Activated T-helper 1 cell treated with anti-CD3 and anti-CD28 coated beads, Interleukin-2, amount 50 U/mL, for 16 hours (primary cell): ENCODE results near the gene CCM2L.
A peak's percentile ranks its signal among the peaks of the same experiment; 100 is the strongest.

ENCODE experiments used
- DNase-seq, 2 donors: peaks; one replicate each; pipeline ENCODE4 v3.0.0-alpha.2; 2020; ENCODE audit warnings: low read depth in 1 of 2, low spot score in 1 of 2

Gene CCM2L

DNA sequence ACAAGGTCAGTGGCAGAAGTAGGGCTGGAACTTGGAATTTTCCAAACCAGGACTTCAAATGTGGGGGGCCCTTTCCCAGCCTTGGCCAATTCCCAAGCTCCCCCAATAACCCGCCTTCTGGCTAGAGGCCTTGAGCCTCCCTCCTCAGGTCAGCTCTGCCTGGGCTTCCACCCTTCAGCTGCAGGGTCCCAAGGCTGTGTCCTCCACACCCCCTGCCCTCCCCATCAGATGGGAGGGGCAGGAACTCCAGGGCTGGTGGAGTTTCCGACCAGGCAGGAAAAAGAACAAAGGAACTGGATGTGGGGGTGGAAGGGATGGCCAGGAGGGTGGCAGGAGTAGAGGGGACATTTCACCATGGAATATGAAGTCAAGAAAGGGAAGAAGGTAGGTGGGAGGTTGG is at the start of gene CCM2L:
CCM2L (plus strand) TSS at position 338 of the 400 bp plus-strand sequence; CDS start at position 355, 17 bp downstream.
- no peak for DNase-seq

DNA sequence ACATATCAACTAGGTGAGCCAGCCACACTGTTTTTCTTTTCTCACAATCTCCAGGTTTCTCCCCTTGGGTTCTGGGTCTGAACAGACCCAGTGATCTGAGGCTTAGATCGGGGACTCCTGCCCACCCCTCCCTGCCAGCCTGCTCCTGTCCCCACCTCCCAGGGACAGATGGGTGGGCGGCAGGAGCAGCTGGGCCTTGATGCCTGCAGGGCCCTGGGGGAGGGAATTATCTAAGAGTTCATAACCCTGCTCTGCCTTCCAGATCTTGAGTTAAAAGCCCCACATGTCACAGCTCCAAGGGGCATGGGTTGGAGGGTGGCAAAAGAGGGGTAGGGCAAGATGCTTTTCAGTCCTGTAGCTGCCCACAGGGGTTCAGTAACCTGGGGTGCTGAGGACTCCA is 47.5 kb upstream of the CCM2L start:
- no peak for DNase-seq

DNA sequence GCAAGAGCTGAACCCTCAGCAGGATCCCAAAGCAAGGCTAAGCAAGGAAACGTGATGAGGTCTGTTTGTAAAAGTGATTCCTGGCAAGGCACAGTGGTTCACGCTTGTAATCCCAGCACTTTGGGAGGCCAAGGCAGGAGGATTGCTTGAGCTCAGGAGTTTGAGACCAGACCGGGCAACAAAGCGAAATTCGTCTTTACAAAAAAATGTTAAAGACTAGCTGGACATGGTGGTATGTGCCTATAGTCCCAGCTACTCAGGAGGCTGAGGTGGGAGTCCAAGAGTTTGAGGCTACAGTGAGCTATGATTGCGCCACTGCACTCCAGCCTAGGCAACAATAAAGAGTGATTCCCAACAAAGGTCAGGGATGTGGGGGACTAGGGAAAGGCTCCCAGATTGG is 46.3 kb upstream of the CCM2L start:
- no peak for DNase-seq

DNA sequence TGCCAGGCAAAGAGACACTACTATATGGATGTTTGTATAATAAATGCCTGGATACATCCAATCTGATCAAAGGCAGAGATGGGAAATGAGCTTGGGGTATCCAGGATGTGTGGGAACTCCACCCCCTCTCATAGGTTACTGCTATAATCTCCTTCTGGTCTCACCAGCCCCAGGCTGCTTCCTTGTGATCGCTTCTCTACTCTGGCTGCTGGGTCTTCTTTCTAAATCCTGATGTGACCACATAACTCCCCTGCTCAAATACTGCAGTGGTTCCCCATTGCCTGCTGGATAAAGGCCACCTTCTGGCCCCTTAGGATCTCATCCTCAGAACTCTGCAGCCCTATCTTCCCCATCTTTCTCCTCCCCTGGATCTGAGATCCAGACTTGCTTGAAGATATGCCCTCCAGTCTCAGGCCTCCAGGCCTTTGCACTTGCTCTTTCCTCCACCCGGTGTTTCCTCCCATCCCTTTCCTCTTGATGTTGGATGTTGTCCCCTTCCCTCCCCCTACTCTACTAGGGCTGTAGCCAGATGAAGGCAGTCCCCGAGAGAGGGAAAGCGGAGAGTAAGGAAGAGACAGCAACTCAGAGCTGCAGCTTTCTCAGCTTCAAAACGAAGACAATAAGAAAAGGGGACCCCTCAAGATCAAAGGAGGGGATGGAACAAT is 43.1 kb upstream of the CCM2L start:
- no peak for DNase-seq

DNA sequence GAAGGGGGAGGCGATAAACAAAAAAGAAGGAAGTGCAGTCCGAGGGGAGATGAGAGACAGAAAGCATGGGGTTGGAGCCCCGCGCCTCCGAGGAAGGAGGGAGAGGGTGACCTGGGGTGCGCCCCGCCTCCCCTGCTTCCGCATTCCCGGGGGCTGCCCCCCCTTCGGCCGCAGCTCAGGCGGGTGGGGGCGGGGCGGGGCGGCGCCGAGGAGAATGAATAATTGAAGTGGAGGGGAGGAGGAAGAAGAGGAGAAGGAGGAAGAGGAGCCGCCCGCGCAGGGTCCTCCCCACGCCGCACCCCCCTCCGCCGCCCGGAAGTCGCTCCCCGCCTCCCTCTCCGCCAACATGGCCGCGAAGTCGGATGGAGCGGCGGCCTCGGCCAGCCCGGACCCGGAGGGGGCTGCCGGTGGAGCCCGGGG is 42.4 kb upstream of the CCM2L start, which contains the start of gene XKR7:
XKR7 (plus strand) TSS at position 322 of the 420 bp plus-strand sequence; CDS start at position 347, 25 bp downstream.
- DNase-seq: no peak

DNA sequence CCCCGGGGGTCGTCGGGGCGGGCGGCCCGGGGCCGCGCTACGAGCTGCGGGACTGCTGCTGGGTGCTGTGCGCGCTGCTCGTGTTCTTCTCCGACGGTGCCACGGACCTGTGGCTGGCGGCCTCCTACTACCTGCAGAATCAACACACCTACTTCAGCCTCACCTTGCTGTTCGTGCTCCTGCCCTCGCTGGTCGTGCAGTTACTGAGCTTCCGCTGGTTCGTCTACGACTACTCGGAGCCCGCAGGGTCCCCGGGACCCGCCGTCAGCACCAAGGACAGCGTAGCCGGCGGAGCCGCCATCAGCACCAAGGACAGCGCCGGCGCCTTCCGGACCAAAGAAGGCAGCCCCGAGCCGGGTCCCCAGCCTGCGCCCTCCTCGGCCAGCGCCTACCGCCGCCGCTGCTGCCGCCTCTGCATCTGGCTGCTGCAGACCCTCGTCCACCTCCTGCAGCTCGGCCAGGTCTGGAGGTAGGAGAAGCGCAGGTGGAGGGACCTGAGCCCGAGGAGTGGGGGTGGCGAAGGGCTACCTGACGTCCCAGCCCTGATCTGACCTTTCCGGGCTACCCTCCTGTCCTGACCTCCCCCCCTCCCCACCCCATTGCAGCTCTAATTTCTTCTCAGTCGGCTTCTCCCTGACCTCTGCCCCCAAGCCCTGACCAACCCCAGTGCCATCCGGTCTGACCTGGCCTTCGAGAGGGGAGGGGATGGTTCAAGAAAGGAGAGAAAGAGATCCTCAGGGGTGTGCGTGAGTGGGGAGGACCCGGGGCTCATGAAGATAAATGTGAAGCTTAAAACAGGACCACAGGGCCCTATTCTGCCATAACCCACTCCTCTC is 41.7 kb upstream of the CCM2L start:
- DNase-seq: peak; percentile 70 to 76

DNA sequence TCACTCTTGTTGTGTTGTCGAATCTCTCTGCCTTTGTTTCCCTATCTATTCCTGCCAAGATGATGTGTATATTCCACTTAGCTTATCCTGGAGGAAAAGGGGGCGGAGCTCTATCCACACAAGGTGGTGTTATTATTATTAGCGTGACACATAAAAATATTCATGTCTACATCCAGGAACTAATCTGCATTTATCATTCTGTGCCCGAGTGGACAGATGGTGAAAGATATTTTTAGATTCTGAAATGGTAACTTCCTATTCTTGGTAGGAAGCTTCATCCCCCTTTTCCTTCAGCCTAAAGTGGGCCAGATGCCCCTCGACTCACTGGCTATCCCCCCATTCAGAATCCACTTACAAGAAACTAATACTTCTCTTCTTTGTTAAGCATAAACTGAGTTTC is 40.2 kb upstream of the CCM2L start:
- DNase-seq: no peak

DNA sequence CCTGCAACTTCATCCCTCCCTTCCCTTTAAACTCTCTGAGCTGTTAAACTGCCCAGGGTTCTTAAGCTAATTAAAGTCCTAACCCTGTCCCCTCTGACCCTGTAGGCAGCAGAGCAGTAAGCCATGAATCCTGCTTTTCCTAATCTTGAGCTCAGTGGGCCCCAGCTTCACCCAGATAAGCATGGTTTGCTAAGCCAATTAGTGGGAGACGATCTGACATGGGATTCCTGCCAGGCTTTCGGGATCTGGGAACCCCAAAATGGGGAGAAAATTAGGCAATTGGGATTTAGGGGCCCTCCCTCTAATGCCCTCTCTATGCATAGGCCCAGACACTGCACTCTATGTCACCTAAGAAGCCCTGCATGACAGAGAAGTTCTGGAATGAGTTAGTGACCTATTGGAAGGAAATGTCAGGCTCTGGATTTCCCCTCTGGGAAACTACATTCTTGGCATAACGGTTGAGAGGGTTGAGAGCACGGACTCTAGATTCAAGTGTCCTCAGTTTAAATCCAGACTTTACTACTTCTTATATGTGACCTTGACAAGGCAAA is 37.7 kb upstream of the CCM2L start:
- no peak for DNase-seq

DNA sequence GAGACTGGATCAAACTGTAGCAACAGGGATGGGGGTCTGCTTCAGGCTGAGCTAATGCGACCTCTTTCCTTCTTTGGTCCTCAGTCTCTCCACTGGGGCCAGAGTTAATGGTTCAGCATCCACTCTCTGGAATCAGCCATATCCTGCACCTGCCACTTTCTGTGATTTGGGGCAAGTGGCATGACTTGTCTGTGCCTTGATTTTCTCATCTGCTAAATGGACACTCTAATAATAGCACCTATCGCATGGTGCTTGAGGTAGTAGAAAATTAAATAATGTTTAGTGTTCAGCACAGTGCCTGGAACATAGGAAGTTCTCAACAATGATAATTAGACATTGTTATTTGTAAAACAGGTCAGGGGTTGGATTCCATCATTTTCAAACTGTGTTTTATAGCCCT is 35.9 kb upstream of the CCM2L start:
- DNase-seq: no peak

DNA sequence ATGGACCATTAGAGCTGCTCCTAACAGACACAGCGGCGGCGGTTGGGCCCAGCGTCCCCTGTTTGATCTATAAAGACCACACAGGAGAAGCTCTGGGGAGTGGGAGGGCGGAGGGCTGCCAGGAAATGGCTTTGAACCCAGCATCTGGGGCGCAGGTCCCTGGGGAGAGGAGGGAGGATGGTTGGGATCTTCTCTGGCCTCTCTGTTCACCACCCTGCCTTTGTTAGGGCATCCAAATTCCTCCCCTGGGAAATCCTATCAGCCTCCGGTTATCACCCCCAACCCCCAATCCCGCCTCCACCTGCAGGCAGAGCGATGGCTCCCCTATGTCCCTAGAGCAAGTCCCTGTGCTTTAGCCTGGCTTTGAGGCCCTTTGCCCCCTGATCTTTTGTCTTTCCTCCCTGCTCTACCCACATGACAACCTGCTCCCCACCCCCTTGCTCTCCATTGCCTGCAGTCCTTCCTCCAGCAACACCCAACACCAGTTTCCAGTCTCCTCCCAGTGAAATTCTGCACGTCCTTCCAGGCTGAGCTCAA is 35.2 kb upstream of the CCM2L start:
- no peak for DNase-seq

DNA sequence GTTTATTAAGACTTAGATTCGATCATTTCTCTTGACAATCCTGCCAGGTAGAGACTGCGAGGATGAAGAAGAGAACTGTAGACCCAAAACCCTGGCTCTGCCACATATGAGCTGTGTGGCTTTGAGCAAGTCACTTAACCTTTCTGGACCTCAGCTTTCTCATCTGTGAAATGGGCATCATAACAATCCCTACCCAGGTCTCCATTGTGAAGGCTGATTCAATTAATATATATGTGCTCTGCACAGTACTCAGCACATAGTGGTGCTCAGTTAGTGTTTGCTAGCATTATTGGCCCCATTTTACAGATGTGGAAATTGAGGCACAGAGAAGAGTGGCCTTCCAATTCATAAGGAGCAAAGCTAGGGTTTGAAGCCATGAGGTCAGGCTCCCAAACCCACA is 34.4 kb upstream of the CCM2L start:
- no peak for DNase-seq

DNA sequence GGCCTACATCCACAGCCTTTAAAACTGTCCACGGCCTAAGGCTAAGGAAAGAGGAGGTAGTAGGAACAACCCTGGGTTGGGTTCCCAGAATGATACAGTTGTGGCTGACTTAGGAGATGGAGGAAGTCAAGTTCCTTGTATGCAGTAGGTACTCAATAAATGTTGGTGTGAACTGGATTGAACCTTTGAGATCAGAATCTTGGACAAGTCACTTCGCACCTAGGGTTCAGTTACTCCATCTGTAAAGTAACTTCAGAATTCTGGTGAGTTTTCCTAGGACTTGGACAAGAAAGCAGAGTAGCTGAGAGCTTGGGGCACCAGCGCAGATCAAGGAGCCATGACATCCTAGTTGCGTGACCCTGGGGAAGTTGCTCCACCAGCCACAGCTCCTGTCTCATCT is 33.2 kb upstream of the CCM2L start:
- no peak for DNase-seq

DNA sequence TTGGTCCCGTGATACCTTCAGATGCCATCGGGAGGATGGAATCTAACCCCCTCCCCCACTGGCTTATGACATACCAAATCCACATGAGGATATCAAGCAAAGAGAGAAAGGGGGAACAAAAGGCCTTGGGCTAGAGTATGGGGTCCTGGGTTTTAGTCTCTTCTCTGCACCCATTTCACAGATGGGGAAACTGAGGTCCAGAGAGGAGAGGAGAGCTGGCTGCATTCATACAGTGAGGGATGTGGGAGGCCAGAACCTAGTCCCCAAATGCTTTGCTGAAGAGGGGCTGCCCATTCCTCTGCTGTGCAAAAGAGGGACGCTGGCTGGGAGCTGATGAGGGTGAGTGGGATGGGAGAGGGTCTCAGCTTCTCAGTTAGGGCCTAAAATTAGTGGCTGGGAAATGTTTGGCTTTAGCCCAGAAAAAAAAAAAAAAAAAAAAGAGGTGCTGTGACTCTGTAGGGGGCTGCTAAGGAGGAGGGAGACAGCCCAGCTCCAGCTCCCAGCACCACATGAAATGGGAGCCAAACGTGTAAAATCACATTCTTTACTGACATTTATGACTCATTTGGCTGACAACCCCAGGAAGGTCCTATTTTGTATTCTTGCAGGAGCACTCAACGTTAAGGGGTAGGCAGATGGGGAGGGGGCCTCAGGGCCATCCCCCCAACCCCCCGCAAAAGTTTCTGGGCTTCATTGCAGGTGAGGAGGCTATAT is 30.4 kb upstream of the CCM2L start:
- DNase-seq: no peak

DNA sequence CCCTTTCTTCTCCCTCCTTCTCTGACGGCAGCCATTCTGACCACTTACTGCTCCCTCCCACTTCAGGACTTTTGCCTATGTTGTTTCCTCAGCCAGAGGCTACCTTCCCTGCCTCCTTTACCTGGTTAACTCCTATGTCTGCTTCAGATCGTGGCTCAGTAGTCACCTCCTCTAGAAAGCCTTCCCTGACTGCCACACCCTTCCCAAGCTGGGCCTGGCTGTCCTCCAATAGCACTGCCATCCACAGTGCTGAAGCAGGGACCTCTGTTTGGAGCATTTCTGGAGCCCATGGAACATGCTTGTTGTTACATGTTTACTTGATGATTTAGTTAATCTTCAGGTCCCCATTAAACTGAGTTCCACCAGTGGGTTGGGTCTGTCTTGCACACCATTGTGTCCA is 28.5 kb upstream of the CCM2L start:
- no peak for DNase-seq

DNA sequence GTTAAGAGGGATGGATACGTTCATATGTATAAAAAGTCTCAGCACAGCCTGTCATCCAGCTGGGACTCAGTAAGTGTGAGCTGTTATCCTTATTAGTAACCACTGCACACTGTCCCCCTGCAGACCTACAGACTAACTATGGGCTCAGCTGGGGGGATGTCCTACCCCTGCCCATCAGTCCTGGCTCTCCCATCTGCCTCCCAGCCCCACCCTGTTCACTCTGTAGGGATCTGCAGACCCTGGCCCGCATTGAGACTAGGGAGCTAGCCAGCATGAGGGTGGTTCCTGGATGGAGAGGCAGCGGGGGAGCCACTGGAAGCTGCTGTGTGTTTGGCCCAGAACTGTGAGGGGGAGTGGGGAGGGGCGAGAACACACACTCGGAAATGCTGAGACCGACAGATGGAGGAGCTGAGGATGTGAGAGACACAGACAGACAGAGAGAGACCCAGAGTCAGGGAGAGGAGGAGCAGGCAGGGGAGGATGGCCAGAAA is 25.2 kb upstream of the CCM2L start:
- no peak for DNase-seq

DNA sequence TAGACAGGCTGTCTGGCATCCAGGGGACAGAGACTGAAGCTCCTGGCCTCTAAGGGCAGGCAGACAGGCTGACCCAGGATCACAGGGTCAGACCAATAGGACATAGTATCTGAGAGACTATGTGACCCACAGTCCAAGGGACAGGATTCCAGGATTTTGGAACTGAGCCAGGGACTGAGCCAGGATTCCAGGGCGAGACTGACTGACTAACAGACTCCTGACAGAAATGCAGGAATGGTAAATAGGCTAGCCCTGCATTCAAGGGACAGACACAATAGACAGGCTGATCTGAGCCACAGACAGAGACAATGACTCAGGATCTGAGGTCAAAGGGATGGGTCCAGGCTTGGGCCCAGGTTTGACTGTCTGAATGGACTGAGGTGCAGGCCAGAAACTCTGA is 22.5 kb upstream of the CCM2L start:
- DNase-seq: no peak

DNA sequence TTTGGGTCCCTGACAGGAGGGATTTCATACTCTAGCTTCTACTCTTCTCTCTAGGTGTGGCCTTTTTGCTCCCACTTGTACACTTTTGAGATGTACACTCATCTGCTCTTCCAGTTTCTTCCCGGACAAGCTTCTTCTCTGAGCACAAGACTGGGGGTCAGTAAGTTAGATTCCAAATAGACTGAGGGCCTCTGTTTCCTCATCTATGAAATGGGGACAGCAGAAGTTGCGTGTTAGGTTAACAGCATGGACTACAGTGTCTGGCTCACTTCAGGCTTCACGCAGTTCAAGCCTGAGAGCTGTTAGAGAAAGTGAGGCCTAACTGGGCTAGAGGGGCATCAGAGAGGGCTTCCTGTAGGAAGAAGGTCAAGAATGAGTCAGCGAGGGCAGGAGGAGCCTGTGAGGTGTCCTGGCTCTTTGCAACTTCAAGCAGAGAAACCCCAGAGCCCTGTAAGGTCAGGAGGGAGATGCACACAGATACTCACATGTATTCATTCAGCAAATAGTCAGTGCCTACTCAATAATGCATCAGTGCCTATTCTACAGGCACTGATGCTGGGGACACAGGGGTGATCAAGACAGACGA is 21.7 kb upstream of the CCM2L start:
- no peak for DNase-seq

DNA sequence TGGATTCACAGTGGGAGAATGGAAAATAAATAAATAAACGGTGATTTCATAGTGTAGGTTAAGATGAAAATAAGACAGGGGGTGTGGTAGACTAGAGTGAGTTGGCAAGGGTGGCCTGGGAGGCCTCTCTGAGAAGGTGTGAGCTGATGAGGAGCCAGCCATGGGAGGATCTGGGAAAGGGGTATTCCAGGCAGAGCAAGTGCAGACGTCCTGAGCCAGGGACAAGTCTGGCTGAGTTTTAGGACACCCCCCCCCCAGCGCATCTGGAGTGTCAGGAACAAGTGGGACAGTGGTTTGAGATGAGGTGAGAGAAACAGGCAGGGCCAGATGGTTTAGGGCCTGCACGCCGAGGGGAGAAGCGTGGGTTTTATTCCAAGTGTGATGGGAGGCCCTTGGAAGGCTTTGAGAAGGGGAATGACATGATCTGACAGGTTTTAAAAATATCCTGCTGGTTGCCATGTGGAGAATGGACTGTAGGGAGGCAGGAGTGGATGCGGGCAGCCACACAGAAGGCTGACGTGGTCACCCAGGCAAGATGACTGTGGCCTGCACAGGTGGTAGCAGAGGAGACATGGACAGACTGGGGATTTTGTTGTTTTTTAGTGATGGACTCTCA is 21.1 kb upstream of the CCM2L start:
- DNase-seq: no peak

DNA sequence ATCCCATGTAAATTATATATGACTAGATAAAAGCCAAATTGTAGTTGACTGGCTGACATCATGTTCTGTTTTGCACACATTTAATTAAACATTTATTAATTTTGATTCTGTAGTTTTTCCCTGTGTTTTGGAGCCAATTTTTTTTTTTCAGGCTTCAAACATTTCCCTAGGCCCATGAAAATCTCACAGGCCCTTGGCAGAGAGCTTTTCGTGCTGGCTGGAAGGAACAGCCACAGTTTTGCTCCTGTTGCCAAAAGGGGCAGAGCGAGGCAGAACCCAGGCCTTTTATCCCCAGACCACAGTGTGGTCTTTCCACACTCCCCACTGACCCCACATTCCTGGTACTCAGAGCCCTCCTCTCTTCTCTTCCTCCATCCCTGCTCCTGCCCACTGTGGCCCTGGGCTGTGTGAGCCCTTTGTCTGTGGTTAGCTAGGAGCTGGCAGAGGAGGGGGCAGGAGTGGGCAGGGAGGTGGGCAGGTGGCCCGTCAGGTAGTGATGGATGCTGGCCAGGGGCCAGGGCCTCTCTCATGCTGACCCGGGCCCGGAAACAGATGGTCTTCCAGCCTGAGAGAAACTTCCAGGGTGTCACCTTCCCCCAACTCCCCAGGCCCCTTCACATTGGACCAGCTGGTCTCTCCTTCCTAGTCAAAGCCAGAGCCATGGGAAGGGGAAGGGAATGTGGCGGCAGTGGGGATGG is 19.4 kb upstream of the CCM2L start:
- no peak for DNase-seq

DNA sequence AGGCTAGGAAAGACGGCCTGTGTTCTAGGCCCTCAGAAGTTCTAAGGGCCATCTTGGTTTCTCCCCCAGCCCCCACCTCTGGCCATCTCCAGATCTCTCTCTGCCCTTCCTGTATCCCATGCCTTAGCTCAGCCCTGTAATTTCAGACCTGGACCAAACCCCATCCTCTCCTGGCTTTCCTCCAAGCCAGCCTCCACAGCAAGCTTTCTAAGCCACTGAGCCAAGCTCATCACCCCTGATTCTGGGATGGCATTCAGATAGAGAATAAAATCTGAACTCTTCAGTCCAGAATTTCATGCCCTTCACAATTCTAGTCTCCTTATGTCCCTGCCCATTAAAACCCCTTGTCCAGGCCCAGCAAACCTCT is 18.9 kb upstream of the CCM2L start:
- no peak for DNase-seq
